Parietal lobe (tissue), 1 donor: ENCODE data around the gene ZNF736. TPM values are rescaled to one million over a fixed set of nuclear protein-coding genes. Genes with fewer than 3 reads are reported as not detected.

ENCODE experiments used
- total RNA-seq: library from RNA; depleted of rRNA; stranded (reverse); fragments of >200 nt; gene quantifications from one replicate; pipeline ENCODE4 v1.2.3, GENCODE V29; 2014

ZNF736 gene
- total RNA-seq = 81.1 TPM

GRCh38 chr7:64313740-64314491 lies at the start of gene ZNF736:
Gene ZNF736 (plus strand): TSS chr7:64313961. CDS start chr7:64314151, 190 bp downstream.

Other genes with a start within 250 kb of the ZNF736 start
- not detected for gene ZNF735, start 106.8 kb upstream of the ZNF736 start, total RNA-seq
- gene ZNF679, start 85.5 kb upstream of the ZNF736 start, total RNA-seq = not detected
- gene ZNF680, start 249.1 kb downstream of the ZNF736 start, total RNA-seq = 82.3 TPM